GM21528 (cell line): Measurements from ENCODE around the gene ACTN1.
"Not testable (repeated sequence)": the region's sequence is repeated elsewhere in the genome, so short reads cannot be mapped to it uniquely, and the experiment has no call there.

ENCODE experiments used
- ATAC-seq: cut with Tn5 transposase; IDR thresholded peaks from one replicate; pipeline ENCODE4 v1.9.1; 2021; ENCODE audit warnings: mild to moderate bottlenecking, moderate library complexity; ENCODE audit not compliant: unreplicated experiment, low FRiP score

The ACTN1 gene

DNA sequence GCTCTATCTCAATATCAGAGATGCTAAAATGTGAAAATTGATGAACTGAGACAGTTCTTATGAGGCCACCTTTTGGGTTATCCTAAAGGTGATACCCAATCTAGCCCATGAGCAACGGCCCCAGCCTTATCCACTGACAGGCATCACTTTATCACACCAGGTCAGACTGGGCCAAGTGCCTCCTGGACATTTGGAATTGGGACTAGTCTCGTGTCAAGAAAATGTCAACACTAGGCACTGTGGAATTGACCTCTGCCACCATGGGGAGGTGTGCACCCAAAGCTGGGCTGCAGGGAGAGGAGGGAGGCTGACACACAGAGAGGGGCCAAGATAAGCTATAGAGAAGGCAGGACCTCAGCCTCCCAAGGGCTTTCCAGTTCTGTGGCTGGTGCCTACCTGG is 107.7 kb downstream of the ACTN1 start:
- ATAC-seq = no peak

DNA sequence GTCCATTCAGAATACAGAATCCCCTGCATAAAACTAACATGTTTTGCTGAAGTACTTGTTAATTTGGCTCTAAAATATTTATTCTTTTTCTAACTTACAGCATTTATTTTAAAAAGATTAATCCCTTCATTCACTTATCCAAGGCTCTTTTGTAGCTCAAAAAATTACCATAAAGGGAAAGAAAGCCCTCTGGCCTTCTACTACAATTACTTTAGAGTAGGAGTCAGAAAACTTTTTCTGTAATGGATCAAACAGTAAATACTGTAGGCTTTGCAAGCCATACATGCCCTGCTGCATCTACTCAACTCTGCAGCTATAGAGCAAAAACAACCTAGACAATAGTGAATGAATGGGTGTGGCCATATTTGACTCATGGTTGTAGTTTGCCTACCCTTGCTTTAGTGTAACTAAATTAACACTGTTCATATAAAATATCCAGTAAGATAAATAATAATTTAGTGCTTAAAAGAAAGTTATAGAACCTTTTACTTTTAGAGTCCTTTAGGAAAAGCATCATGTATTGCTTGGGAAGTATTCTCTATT is 112.0 kb downstream of the ACTN1 start:
- ATAC-seq = no peak

DNA sequence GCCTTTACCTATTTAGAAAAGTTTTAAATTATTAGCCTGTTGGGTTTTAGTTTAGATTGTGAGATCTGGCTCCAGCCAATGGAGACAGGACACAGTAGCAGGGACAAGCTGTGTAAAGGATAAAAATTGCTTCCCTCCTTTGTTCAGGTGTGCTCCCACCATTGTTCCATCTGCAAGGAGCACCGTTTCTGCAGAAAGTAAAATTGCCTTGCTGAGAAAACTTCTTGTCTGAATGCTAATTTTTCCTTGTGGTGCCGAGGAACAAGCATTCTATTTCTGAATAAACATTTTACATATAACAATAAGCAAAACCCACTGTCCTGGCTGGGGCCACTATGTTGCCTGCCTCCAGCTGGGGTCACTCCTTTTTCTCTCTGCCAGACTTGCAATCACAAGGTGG is 113.6 kb downstream of the ACTN1 start:
- no peak for ATAC-seq

DNA sequence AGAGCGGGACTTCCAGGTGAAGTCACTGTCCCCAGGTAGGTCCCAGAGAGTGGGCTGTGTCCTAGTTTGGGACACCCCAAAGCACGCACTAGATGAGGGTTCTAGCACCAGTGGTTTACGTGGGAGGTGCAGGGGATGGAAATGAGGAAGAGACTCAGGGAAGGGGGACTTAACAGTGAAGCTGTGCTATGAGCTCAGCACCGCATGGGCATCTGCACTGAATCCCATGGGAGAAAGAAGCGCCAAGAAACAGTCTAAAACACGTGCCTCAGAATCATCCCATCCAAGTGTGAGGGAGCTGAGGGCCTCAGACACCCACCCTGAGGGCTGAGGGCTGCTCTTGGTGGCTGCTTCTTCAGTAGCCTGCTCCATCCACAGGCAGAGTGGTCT is 114.7 kb downstream of the ACTN1 start:
- ATAC-seq = no peak

DNA sequence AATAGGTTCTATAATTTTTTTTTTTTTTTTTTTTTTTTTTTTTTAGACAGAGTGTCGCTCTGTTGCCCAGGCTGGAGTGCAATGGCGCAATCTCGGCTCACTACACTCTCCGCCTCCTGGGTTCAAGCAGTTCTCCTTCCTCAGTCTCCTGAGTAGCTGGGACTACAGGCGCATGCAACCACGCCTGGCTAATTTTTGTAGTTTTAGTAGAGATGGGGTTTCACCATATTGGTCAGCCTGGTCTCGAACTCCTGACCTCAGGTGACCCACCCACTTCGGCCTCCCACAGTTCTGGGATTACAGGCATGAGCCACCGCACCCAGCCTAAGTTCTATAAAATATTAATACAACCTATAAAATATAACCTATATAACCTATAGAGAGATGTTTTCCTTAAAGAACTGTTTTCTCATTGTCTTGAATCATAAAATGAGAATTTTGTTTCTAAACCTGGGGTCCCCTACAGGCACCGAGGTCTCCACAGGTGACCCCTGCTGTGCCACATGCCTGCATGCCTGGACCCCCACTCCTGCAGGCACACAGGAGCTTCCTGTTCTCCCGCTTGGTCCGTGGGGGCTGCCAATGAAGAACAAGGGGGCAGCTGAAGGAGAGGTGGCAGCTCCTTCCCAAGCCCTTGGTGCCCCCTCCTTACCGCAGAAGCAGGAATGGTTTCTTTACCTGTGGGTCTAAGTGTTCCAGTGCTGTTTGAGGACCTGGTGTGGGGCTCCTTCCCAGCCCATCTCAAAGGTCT is 115.3 kb downstream of the ACTN1 start:
- no peak for ATAC-seq

DNA sequence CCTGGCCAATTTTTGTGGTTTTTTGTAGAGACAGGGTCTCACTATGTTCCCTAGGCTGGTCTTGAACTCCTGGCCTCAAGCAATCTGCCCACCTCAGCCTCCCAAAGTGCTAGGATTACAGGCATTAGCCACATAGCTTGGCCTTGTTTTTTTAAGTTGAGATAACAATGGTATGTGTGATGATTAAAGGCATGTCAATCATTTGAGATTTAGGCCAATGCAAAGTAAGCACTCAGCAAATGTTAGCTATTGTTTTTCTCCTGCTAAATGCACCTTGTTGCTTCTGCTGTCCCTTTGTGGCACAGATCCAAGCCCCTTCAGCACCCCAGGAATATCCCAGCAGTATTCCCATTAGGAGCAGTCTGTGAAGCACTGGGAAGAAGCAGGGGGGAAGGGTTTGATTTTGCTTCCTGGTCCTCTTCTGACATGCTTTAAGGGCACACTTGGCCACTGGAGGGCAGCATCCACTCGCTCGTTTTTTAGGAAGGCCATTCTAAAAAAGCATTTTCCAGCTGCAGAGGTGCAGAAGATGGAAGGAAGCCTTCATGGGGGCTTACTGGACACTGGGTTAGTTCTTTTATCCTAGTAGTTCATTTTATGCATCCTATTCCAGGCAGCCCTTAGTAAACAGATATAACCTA is 116.0 kb downstream of the ACTN1 start:
- ATAC-seq = no peak

DNA sequence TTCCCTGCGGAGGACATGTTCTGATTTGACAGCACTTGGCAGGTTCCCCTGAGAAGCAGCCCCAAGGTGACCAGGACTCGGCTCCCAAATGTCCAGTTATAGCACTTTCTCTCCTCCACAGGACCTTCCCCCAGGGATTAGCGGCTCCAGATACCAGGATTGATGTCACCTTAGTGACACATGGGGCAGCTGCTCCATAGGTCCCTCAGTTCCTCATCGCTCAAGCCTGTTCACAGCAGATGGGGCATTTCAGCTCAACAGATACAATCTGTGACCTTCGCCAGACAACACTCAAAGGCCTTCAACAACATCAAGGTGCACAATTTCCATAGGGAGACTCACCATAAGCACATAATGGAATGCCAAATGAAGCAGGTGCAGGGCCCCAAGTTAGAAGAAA is 118.3 kb downstream of the ACTN1 start:
- no peak for ATAC-seq

DNA sequence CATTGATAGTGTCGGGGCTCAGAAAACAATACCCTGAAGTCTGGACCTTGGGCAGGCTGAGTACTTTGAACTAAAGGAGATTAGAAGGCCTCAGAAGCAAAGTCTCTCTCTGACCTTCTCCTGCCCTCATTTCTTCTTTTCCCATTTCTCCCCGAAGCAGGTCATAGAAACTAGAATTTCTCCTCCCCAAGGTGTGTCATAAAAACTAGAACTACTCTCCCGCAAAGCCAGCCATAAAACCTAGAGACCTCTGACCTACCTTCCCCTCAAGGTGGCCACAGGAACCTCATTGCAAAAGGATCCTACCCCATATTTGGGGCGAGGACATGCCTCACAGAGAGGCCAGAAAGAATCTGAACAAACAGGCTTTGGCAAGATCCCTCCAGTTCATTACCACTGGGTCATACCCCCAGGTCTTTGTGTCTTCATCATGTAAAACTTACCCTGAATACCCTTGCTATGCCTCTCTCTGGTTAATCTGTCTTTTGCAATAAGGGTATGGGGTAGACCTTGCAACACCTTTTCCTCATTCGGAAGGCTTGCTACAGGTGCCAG is 121.5 kb downstream of the ACTN1 start:
- no peak for ATAC-seq

DNA sequence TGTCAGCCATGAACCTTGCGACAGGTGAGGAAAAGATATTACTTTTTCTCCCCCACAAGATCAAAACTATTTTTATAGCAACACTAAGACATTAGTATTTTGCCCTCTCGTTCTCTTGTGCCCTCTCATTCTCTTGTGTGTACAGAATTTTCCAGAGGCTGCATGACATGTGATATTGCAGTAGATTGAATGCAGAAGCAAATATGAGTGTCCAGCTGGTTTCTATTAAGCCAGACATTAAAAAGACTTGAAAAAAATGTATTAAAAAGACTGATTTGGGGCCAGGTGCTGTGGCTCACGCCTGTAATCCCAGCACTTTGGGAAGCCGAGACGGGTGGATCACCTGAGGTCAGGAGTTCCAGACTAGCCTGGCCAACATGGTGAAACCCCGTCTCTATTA is 122.5 kb downstream of the ACTN1 start:
- no peak for ATAC-seq

DNA sequence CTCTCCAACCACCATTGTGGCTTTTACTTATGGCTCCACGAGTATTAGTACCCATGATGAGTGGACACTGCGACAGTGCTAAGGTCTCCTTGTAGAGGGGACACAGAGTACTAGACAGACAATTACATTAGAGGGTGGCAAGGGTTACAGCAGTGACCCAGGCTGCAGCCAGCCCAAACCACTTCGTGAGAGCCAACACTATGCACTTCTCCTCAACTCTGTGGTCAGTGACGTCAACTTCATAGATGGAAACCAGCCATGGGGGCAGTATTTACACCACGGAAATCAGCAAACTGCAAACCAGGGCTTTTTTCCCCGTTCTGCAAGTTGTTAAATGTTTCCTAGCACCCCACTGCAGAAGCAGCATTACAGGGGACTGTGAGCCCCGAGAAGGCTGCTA is 124.7 kb downstream of the ACTN1 start:
- ATAC-seq = no peak

DNA sequence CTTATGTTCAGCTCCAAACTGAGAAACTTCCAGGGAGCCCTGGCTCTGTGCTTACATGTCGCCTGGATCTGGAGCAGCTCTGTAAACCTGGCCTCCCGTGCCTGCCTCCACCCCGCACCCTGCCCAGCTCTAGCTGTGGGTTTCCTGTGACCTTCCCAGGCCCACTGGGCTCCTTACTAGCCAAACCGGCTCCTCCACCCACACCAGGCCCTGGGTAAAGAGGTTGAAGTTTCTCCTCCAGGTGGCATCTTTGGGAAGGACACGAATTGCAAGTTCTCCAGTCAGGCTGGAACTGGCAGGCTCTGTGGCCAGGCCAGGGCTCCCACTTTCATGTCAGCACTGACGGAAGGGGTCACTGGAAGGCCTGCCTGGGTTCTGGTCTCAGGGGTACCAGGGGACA is 125.4 kb downstream of the ACTN1 start:
- no peak for ATAC-seq

DNA sequence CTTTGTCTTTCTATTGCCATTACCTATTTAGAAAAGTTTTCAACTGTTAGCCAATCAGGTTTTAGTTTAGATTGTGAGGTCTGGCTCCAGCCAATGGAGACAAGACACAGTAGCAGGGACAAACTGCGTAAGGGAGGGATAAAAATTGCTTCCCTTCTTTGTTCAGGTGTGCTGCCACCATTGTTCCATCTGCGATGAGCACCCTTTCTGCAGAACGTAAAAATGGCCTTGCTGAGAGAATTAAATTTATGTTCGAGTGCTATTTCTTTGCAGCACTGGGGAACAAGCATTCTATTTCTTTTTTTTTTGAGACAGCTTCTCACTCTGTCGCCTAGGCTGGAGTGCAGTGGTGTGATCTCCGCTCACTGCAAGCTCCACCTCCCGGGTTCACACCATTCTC is 126.6 kb downstream of the ACTN1 start:
- ATAC-seq = not testable (repeated sequence)

DNA sequence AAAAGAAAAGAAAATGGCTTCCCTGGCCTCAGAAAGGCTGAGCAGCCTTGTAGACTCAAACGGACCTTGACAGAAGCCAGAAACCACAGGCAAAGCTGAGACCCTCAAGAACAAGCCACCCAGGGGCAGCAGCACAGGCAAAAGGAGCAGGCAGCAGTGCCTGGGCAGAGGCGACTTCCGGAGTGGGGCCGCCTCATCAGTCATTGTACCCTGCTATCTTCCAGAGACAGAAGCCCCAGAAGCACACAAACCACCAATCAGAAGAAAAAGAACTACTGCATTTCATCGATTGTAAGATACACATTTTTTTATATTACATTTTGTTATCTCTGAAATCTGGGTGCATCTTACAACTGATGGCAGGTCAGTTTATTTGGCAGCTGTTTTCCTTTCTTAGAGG is 128.0 kb downstream of the ACTN1 start:
- no peak for ATAC-seq

DNA sequence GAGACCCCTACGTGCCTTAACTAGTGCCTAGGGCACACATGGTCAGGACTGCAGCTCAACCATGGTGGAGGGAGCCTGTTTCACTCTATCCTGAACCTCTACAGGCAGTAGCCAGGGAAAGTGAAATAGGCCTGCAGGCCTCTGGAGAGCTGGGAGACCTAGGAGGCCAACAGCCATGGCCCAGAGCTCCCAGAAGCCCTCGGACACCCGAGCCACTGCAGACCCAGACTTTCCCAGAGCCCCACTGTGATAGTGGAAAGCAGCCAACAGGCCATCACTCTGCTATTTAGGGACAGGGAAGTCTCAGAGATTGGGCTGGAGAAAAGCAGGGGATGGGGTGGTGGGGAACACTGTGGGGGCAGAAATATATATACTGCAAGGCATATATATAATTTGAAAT is 129.7 kb downstream of the ACTN1 start:
- no peak for ATAC-seq

DNA sequence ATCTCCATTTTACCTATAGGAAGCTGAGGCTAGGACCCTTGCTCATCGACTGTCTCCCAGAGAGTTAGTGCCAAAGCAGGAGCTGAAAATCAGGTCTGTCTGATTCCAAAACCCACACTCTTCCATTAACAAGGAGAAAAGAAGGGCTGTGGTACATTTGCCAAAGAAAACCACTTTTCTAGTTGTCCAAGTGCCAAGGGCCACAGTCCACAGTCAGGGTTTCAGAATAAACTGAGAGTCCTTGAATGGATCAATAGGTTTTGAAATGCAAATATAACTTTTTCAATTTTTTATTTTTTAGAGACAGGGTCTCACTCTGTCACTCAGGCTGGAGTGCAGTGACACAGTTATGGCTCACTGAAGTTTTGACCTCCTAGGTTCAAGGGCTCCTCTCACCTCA is 130.8 kb downstream of the ACTN1 start:
- no peak for ATAC-seq

DNA sequence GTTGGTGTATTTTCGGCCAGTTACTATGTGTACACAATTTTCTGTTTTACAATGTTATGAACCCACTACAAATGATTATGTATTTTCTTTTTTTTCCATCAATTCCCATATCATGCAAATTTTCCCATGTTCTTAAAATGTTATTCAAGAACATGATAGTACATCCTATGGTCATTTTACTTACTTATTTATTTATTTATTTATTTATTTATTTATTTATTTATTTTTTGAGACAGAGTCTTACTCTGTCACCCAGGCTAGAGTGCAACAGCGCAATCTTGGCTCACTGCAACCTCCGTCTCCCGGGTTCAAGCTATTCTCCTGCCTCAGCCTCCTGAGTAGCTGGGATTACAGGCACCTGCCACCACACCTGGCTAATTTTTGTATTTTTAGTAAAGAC is 131.5 kb downstream of the ACTN1 start:
- ATAC-seq = not testable (repeated sequence)

DNA sequence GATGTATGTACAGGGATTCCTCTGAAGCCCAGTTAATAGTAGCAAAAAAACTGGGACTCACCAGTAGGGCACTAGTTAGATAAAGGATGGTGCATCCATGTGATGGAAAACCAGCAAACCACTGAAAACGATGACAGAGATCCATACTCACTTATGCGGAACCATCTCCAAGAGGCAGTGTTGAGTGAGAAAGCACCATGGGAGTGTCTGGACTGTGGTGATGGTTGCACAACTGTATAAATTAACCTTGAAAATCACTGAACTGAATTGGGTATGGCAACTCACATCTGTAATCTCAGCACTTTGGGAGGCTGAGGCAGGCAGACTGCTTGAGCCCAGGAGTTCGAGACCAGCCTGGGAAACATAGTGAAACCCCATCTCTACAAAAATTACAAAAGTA is 132.6 kb downstream of the ACTN1 start:
- no peak for ATAC-seq

DNA sequence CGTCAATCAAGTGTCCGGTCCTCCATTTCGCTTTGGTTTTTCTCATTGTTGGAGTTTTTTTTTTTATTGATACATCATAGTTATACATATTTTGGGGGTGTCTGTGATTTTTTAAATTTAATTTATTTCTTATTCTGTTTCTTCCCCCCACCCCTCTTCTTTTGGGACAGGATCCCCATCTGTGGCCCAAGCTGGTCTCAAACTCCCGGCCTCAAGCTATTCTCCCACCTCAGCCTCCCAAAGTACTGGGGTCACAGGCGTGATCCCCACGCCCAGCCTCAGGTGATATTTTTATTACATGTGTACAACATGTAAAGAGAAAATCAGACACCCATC is 134.9 kb downstream of the ACTN1 start:
- ATAC-seq = no peak

DNA sequence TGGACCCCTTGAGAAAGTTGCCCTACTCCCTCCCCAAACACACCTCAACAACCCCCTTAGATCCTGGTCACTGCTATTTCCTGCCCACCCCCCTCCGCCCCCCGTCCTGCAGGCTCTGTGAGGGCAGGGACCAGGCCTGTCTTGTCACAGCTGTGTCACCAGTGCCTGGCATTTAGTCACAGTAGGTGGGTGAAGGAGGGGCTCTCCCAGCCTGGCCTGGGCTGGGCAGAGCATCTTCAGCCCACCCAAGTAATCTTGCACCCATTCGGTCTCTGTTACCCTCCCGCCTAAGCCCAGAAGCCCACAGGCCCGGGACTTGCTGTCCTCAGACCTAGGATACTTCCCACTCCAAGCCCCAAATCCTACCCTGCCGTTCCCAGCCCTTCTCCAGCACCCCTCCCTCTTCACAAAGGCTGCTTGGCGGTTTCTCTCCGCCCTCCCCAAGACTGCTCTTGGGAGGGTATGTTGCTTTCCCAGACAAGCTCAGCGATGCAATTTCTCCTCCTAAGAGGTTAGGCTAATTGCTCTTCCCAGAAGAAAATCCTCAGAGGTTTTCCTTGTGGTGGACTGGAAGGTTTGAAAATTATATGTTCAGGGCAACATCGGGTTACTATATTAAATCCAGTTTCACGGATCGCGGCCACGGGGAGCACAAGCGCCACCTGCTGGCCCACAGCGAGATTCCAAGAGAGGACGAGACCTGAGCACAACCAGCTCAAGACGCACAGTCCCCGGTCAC is 135.5 kb downstream of the ACTN1 start:
- ATAC-seq = no peak

DNA sequence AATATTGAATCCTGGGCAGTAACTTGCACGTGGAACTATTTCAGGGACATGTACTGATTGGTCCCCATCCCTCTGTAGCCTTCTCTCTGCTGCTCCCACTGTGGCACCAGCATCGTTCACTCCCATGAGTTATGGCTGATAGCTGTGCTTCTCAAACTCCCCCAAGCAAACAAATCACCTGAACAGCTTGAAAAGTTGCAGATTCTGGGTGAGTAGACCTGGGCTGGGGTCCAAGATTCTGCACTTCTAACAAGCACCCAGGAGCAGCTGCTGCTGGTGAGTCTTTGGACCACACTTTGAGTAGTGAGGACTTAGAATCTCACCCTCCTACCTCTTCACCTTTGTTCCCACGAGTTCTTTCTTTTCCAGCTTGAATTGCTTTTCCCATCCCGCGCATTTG is 136.8 kb downstream of the ACTN1 start:
- no peak for ATAC-seq
